Colonic mucosa (tissue), 4 donors: ENCODE measurements around the gene PTPRN2. TPM values are rescaled to one million over a fixed set of nuclear protein-coding genes. Genes with fewer than 3 reads are reported as not detected.

Experiments
- DNase-seq: peaks from one replicate; pipeline ENCODE4 v3.0.0-alpha.2; 2020
- H3K27ac ChIP-seq: fragments of 200-600 bp; one replicate; pipeline ENCODE4 v1.8.0; 2021
- H3K27me3 ChIP-seq: fragments of 200-600 bp; one replicate; pipeline ENCODE4 v1.8.0; 2021
- H3K36me3 ChIP-seq: fragments of 200-600 bp; one replicate; pipeline ENCODE4 v1.8.0; 2021
- H3K4me1 ChIP-seq: fragments of 200-600 bp; one replicate; pipeline ENCODE4 v1.8.0; 2021; ENCODE audit warnings: mild to moderate bottlenecking
- H3K4me3 ChIP-seq: fragments of 200-600 bp; one replicate; pipeline ENCODE4 v1.8.0; 2021
- H3K9ac ChIP-seq, 2 donors: one replicate each; pipeline ENCODE4 v1.7.0; 2013; ENCODE audit warnings: control low read depth in 2 of 2, low read depth in 2 of 2, low read length in 2 of 2
- H3K9me3 ChIP-seq: fragments of 200-600 bp; one replicate; pipeline ENCODE4 v1.8.0; 2021
- intact Hi-C: fragments of 100-400 bp; cut with DNase I; formaldehyde crosslinking; loops from one replicate; pipeline ENCODE4 v1.14.1; 2022
- total RNA-seq, 2 donors: library from RNA; stranded (reverse); fragmentation: NEBNext Ultra II Directional in 1 of 2; extraction: Animal tissue kit (Norgen Biotek cat#: 25700) in 1 of 2; gene quantifications; one replicate each; pipeline ENCODE4 v1.2.1, GENCODE V29; 2021
- TF ChIP-seq, protein P1 (sequence below): fragments of 200-600 bp; IDR thresholded peaks from one replicate; pipeline ENCODE4 v1.8.0; 2022; ENCODE audit warnings: antibody characterized with exemption, mild to moderate bottlenecking
- donor health status: healthy.
- donor health status: DM: no; HTN: no; CAD: no.
- donor health status: DM: no; HTN: no; CAD: no.

Gene PTPRN2
- total RNA-seq, 2 donors from 2014 or later, result 14.7 to 21.6 TPM

DNA sequence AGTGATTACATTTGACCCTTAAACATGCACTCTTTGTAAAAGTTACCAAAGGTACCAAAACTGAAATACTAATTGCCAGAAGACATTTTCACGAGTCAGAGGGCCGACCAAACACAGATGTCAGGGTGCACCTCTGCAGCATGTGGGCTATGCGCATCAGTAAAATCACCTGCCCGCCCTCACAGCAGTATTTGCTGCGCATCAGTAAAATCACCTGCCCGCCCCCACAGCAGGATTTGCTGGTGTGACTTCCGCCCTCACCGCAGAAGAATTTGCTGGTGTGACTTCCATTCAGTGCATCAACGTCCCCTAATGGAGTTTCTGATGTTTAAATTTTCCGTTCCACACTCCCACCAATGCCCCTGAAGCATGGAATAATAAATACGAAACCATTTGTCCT, 202.9 kb downstream of the PTPRN2 start:
- TF ChIP-seq, protein P1, sequence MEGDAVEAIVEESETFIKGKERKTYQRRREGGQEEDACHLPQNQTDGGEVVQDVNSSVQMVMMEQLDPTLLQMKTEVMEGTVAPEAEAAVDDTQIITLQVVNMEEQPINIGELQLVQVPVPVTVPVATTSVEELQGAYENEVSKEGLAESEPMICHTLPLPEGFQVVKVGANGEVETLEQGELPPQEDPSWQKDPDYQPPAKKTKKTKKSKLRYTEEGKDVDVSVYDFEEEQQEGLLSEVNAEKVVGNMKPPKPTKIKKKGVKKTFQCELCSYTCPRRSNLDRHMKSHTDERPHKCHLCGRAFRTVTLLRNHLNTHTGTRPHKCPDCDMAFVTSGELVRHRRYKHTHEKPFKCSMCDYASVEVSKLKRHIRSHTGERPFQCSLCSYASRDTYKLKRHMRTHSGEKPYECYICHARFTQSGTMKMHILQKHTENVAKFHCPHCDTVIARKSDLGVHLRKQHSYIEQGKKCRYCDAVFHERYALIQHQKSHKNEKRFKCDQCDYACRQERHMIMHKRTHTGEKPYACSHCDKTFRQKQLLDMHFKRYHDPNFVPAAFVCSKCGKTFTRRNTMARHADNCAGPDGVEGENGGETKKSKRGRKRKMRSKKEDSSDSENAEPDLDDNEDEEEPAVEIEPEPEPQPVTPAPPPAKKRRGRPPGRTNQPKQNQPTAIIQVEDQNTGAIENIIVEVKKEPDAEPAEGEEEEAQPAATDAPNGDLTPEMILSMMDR, result no peak
- Histone ChIP-seq H3K36me3 (no peaks in the 10 kb centered on the region), H3K9me3 (no peaks in the 10 kb centered on the region), H3K9ac (no peak overlapping the region), H3K4me3 (no peak overlapping the region), H3K4me1 (no peaks in the 10 kb centered on the region), H3K27me3 (no peaks in the 10 kb centered on the region), H3K27ac (no peak overlapping the region)
- no peak for DNase-seq
- intact Hi-C loops, result no loop called here

- intact Hi-C loops, result no loop called here
- H3K4me3 ChIP-seq, result no peak overlapping the region
- no peak for DNase-seq
- H3K4me1 ChIP-seq, result no peaks in the 10 kb centered on the region
- H3K27me3 ChIP-seq, result no peaks in the 10 kb centered on the region
- no peak overlapping the region for H3K27ac ChIP-seq
- H3K9ac ChIP-seq, result no peak overlapping the region
- no peaks in the 10 kb centered on the region for H3K9me3 ChIP-seq
- TF ChIP-seq, protein P1, result no peak
- no peaks in the 10 kb centered on the region for H3K36me3 ChIP-seq
These were observed 204.0 kb downstream of the PTPRN2 start for GRCh38 chr7:158383665-158384064.

DNA sequence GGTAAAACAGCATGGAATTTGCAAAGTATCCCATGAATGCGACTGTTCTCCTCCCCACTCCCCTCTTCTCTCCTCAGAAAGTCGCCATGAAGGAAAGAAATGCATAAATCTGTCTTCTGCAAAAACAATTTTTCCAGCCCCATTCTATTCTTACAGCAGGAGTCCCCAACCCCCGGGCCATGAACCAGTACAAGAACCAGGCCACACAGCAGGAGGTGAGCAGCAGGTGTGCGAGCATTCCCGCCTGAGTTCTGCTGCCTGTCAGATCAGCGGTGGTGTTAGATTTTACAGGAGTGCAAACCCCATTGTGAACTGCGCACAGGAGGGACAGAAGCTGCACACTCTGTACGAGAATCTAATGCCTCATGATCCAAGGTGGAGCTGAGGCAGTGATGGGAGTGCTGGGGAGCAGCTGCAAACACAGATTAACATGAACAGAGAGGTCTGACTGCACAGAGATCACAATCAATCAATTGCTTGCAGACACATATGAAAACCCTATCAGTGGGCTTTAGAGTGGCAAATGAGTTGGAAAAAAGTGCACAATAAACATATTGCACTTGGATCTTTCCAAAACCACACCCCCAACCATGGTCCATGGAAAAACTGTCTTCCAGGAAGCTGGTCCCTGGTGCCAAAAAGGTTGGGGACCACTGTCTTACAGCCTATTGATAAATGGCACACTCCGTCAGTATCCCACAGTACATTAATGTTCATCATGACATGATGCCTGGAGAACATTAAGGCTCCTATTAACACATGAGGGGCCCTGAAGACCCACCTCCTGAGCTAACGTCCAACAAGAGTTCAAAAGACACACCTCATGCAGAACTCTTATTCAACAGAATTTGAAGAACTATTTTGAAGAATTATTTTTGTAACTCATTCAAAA, 205.0 kb downstream of the PTPRN2 start:
- no peak overlapping the region for H3K4me3 ChIP-seq
- H3K9me3 ChIP-seq, result no peaks in the 10 kb centered on the region
- H3K27me3 ChIP-seq, result no peaks in the 10 kb centered on the region
- no peaks in the 10 kb centered on the region for H3K36me3 ChIP-seq
- DNase-seq, result no peak
- H3K4me1 ChIP-seq, result no peaks in the 10 kb centered on the region
- H3K27ac ChIP-seq, result no peak overlapping the region
- intact Hi-C loops, result no loop called here
- no peak overlapping the region for H3K9ac ChIP-seq
- TF ChIP-seq, protein P1, result no peak

DNA sequence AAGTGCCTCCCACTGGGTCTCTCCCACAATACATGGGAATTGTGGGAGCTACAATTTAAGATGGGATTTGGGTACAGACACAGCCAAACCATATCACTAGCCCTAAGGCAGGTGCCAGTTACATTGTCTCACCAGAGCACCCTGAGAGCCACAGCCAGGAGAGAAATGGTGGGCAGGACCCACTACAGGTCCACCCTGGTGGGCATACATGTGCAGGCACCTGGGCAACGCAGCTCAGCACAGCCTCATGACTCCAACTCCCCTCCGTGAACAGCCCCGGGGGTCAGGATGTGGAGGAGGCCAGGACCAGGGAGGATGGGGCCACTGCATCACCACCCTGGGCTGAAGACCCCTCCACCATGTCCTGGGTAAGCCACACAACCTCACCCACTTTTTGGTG, 205.7 kb downstream of the PTPRN2 start:
- TF ChIP-seq, protein P1, result no peak
- H3K27ac ChIP-seq, result no peak overlapping the region
- no peaks in the 10 kb centered on the region for H3K9me3 ChIP-seq
- H3K4me1 ChIP-seq, result no peaks in the 10 kb centered on the region
- no peaks in the 10 kb centered on the region for H3K27me3 ChIP-seq
- intact Hi-C loops, result no loop called here
- DNase-seq, result no peak
- H3K36me3 ChIP-seq, result no peaks in the 10 kb centered on the region
- H3K9ac ChIP-seq, result no peak overlapping the region
- H3K4me3 ChIP-seq, result no peak overlapping the region

- H3K27me3 ChIP-seq, result no peaks in the 10 kb centered on the region
- no peaks in the 10 kb centered on the region for H3K4me1 ChIP-seq
- TF ChIP-seq, protein P1, result no peak
- H3K4me3 ChIP-seq, result no peak overlapping the region
- no peaks in the 10 kb centered on the region for H3K36me3 ChIP-seq
- DNase-seq, result no peak
- no peak overlapping the region for H3K27ac ChIP-seq
- H3K9me3 ChIP-seq, result no peaks in the 10 kb centered on the region
- no peak overlapping the region for H3K9ac ChIP-seq
- intact Hi-C loops, result no loop called here
These were observed 208.6 kb downstream of the PTPRN2 start for GRCh38 chr7:158378978-158379377.
